ENCODE data around the gene ANKRD31.

DNA sequence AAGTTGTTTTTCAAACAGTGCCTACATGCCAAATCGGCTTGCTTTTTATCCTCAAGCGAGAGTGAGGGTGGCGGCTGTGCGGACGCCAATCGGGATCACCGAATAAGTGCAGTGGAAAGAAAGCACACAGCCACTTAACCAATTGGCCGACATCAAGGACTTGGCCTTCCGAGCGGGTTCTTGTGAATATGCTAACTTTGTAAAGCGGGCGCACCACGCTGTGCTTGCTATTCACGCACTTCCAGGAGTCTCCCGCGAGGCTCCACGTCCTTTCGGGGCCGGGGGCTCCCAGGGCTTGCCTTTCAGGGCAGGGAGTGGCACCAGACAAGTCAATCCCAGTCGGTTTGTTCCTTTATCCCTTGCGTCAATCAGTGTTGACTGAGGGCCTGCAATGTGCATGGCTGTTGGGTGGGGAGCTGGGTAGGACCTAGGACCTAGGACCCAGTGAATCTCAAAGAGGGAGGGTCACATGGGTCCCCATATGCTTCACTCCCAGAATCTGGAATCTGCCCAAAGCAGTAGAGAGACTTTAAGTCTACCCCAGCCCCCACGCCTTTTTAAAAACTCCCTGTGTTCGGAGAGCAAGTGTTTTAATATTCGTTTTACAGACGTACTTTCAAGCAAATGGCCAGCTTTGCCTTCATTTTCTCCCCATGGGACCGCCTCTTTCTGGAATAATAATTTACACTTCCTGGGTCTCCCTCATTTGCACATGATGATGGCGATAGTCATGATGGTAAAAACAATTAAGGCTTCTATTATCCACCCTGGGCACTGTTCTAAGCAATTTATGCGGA is 182.3 kb downstream of the ANKRD31 start:
- TF ChIP-seq CTCF (IDR thresholded peaks at IDR 0.05) (no peak), POLR2AphosphoS5 (IDR thresholded peaks at IDR 0.05) (no peak)

Data from esophagus muscularis mucosa (tissue), 3 donors.